SIG-M5 treated with dmso at 0.1 percent for 504 hours (cell line): ENCODE results near the gene FCN3.

Experiments used
- DNase-seq: peaks from one replicate; lab custom pipeline; 2025; ENCODE audit not compliant: unreplicated experiment; lab: John Stamatoyannopoulos, UW

Gene FCN3

DNA sequence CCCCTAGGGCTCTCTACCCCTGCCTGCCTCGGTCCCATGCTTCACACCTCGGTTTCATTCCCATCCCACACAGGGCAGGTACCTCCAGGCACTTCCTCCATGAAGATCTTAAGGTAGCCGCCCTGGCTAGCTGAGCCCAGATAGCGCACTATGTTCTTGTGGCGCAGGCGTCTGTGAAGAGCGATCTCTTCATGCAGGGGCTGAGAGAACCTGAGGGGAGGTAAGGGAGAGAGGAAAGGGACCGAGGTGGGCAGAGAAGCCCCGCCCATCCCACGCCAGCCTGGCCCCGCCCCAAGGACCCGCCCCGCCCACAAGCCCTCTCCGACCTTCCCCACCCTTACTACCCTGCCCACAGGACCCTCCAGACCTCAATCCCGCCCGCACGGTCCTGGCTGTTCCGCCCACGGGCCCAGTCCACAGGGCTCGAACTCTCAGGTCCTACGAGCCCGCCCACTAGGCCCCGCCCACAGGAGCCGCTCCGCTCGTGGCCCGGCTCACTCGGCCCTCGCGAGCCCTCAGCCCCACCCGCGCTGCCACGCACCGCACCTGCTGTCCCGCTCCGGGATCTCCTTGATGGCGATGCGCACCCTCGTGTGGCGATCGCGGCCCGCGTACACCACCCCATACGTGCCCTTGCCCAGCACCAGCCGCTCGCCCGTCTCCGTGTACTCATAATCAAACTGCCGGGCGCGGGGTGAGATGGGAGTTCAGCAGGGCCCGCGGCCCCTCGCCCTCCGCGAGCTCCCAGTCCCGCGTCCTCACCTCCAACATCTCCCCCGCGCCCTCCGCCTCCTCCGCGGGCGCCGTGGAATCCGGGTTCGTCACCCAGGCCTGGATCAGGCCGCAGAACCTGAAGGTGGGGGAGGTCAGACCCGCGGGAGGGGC is 14.2 kb downstream of the FCN3 start:
- DNase-seq = no peak

DNA sequence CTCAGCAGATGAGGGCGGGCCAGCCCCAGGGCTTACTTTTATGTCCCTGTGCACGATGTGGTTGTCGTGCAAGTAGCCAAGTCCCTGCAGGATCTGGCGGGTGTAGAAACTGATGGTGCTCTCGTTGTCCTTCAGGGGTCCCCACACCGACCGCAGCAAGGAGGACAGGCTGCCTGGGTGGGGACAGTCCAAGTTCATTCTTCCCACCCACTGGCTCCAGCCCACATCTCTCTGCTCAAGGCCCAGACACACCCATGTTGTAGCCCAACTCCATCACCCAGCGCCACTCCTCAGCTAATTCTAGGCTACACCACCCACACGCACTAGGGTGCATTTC is 14.8 kb downstream of the FCN3 start:
- no peak for DNase-seq

DNA sequence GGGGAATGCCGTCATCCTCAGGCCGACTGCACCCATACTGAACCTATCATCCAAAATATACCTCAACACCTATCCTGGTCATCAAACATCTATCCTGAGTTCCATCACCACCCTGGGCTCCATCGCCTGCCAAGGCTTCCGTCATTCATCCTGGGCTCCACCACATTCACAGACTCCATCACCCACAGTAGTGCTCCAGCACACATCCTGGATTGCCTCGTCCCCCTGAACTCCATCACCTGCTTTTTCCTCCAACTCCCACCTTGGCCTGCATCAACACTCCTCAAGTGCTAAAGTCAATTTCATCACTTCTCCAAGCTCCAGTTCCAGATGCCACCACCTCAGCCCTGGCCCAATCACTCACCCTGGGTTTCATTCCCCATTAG is 15.7 kb downstream of the FCN3 start:
- DNase-seq = no peak

DNA sequence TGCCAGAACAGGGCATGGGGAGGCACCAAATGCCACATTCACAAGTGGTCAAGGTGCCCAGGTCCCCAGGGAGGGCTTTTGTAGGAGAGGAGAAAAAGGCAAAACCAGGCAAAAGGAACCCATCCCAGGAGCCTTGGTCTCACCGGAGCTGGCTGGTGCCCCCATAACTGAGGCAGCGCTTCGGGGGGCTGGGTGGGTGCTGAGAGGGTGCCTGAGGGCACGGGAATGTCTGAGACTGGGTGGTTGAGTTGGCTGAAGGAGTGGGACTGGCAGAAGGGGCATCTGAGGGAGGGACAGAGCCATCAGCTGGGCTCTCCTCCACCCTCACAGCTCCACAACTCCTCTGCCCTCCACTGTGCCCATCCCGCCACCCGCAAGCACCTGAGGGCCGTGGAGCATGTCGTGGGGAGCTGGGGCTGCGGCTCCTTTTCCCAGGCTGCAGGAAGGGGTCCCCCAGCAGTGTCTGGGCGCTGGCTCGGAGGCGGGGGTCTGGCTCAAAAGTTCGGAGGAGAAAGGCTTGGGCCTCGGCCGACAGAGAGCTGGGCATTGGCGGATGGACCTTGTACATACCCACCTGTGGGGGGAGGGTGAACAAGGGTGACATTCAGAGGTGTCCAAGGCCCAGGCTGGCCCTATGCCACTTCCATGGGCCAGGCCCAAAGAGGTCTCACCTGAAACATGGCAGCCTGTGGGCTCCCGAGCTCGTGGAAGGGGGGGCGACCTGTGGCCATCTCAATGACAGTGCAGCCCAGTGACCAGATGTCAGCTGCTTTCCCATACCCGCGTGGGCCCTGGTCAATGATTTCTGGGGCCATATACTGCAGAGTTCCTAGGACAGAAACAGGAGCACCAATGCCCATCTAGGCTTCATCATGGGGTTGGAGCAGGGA is 16.3 kb downstream of the FCN3 start:
- no peak for DNase-seq

DNA sequence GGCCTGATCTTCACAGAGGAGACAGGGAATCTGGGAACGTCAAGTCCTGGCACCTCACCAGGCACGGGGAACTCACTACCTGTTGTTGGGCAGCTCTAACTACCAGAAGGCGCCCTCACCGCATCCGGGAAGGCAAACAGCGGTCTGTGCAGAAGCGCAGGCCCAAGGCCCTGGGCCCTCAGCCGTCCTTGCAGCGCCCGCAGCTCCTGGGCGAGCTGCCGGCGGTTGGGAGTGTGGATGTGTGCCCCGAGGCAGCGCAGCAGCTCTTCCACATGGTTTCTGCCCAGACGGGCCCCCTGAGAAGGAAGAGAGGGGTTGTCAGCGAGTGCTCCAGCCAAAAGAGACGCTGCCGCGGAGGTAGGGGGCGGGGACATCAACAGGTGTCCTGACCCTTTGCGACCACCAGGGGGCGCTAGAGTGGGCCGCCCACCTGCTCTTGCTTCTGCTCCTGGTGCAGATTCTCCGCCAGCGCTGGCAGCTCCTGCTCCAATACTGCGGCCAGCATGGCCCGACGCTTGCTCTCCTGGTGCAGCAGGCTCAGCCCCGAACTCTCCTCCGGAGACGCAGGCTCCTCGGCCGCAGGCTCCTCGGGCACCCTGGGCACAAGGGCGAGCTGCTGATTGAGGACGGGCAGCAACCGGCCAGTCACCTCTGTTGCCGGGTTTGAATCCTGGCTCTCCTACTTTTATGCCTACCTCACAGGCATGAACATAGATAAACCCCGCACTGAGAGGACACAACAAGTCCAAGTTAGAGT is 17.2 kb downstream of the FCN3 start:
- DNase-seq = peak; percentile 18

DNA sequence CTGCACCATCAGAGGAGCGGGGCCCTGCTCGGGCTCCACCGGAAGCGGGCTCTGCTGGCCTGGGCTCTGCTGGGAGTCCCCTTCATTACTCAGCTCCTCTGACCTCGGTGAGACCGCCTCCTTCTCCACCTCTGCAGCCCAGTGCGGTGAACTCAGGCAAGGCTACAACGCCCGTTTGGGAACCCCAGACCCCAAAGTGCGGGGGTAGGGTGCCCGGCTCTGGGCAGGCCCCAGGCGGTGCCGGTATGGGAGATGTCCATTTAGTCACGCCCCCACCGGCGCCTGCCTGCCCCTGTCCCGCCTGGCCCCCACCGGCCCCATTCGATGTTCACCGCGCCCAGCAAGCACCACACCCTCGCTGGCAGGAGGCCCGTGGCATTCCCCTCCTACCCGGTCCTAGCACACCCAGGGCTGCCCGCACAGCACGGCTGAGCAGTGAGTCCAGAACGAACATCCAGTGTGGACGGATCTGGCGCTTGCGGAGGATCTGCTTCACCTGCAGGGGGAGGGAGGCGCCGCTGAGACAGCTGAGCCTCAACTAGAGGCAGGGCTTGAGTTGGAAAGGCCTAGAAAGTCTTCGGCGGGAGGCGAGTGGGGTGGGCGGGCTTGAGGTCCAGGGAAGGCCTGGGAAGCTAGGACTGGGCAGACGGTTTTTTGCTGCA is 17.9 kb downstream of the FCN3 start:
- DNase-seq = no peak

DNA sequence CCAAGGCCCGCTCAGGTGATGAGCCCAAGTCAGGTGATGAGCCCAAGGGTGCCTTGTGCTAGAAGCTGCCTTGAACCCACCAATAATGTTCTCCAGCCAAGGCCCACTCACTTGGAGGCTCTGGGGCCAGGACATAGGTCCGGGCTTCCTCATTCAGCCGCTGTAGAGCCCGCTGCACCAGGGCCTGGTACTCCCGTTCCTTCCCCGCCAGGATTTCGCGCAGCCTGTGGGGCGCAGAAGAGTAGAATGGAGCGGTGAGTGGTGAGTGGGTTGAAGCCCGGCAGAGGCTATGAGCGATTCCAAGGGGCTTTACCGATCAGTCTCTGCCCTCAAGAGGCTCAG is 18.4 kb downstream of the FCN3 start:
- DNase-seq = no peak

DNA sequence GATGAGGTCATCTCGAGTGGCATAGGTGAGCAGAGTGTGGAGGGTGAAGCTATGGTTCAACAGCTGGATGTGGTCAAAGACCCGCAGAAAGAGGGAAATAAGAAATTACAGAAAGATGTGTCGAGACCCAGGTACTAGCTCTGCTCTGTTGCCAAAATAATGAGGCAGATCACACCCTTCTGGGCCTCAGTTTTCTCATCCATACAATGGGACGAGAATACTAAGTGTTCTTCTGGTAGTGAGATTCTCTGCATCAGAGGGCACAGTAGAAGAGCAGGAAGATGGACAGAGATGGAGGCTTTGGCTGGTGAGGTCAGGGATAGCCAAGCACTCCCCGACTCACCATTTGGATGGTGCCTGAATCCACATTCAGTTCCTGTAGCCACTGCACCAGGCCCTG is 18.9 kb downstream of the FCN3 start:
- DNase-seq = no peak

DNA sequence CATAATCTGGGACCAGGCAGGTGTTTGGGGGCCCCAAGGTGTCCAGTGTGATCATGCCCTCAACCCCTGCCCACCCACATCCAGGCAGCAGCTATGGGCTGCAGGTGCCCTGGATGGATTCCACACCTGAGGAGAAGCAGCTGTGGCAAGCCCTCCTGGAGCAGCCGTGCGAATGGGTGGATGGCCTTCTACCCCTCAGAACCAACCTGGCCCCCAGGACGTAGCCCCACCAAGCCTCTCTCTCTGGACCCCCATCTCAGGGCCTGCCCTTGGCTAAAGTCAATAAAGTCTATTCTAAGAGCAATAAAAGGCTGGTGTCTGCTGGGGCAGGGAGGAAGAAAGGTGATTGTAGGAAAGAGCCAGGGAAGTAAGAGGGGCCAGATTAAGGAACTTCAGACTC is 21.0 kb downstream of the FCN3 start:
- no peak for DNase-seq

DNA sequence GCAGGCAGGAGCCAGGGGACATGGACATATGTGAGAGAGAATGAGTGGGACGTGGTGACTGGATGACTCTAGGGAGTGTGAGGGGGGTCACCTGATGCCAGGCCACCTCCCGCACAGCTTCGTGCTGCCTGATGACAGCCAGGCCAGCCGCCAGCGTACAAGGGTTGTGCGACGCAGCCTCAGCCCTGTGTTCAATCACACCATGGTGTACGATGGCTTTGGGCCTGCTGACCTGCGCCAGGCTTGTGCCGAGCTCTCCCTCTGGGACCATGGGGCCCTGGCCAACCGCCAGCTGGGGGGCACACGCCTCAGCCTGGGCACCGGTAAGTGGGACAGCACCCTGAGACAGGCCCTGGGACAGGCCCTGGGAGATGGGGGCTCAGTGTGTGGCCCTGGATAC is 21.5 kb downstream of the FCN3 start:
- no peak for DNase-seq

DNA sequence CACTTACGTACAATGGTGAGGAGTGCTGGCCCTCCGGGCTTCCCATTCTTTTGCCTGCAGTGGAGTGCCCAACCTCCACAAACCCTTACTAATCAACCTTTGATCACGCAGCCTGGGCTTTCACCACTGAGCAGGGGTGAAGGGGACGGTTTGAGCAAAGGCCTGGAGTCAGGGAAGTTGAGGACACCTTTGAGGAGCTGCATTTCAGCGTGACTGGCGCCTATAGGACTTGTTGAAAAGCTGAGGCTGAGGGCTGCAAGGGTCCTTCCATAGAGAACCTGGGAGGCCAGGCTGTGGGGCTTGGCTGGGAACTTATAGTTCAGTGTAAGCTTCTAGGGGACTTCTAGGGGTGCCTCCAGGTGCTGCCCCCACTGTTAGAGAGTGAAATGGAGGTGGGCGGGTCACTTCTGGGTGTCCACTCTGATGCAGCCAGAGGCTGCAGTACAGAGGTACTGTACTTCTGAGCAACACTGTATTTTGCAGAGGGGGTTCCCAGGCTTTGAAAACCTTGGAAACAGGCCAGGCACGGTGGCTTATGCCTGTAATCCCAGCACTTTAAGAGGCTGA is 23.0 kb downstream of the FCN3 start:
- no peak for DNase-seq

DNA sequence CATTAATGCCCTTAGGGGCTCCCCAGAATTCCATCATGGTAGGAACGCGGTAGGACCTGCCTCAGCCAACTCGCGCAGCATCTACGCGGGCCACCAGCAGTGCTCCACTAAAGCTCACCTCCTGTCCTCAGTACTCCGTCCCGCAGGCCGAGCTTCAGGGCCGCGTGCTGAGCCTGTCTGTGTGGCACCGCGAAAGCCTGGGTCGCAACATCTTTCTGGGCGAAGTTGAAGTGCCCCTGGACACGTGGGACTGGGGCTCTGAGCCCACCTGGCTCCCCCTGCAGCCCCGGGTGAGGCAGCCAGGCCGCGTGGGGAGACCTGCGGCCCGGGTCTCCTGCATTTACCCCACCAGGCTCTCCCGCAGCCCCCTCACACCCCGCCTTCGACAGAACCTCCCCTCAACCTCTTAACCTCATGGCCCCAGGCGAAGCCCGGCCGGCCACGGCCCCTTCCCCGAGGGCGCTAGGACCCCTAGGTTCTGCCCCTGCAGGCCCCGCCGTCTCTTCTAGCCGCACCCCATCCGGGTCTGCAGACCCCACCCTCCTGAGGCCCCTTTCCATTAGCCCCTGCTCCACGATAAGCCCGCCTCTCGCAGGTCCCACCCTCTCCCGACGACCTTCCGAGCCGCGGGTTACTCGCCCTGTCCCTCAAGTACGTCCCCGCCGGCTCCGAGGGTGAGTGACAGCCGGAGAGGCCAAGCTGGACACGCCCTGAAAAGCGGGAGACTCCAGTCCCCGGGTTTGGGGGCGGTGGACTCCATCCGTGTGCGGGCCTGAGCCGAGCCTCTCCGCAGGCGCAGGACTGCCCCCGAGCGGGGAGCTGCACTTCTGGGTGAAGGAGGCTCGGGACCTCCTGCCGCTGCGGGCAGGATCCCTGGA is 23.7 kb downstream of the FCN3 start:
- DNase-seq = no peak

DNA sequence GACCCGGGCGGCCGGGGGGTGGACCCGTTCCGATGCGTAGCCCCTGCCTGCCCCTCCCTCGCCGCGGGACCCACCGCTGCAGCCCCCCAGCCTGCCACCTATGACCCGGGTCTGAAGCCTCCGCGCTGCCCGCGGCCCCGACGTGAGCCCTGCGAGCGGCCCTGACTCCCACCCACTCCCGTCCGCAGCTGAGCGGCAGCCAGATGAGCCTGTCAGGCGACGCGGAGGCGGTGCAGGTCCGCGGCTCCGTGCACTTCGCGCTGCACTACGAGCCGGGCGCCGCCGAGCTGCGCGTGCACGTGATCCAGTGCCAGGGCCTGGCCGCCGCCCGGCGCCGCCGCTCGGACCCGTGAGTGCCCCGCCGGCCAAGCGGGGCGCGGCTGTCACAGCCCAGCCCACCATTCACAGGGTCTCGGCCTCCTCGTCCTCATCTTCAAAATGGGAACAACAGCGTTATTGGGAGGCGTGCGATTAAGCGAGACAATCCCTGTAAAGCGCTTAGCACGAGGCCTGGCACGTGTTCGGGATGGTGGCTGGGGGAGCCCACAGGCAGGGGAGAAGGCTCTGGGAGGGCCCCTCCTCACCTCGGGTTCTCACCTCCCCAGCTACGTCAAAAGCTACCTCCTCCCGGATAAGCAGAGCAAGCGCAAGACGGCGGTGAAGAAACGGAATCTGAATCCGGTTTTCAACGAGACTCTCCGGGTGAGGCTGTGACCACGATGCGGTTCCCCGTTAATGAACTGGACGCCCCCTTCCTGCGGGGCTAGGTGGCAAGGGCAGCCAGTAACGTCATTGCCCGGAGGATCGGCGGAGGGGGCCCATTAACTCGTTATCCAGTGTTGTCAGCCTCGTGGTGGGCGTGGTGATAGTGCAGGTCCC is 24.6 kb downstream of the FCN3 start:
- DNase-seq = no peak

DNA sequence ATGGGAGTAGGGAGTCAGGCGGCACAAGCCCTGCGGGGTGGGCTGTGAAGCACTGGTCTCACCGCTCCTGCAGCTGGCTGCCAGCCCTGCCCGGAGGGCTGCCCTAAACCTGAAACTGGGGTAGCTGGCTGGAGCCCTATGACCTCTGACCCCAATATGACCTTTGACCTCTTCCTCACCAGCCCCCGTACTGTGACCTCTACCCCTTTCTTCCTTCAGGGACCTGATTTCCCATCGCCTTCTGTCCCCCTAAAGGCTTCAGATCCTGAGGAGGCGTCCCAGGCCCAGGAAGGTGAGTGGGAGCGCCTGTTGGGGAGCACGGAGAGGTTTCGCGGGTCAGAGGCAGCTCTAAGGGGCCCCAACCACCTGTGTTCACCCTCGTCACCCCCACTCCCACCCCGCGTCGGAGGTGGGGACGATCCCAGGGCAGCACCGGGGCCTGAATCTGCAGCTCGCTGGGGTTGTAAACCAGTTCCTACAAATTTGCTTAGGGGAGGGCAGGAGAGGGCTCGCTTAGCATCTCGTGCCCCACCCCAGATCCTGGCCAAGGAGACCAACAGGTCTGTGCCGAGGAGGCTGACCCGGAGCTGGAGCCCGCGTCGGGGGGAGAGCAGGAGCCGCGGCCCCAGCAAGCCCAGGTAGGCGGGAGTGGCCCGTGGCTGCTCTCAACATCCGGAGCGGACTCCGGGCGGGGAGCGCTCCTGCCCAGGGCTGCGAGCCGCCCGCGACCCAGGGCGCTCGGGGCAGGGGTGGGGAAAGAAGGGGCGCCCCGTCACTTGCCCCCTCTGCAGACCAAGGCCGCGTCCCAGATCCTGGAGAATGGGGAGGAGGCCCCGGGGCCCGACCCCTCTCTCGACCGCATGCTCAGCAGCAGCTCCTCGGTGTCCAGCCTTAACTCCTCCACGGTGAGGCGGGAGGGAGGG is 25.5 kb downstream of the FCN3 start:
- DNase-seq = peak; percentile 8

DNA sequence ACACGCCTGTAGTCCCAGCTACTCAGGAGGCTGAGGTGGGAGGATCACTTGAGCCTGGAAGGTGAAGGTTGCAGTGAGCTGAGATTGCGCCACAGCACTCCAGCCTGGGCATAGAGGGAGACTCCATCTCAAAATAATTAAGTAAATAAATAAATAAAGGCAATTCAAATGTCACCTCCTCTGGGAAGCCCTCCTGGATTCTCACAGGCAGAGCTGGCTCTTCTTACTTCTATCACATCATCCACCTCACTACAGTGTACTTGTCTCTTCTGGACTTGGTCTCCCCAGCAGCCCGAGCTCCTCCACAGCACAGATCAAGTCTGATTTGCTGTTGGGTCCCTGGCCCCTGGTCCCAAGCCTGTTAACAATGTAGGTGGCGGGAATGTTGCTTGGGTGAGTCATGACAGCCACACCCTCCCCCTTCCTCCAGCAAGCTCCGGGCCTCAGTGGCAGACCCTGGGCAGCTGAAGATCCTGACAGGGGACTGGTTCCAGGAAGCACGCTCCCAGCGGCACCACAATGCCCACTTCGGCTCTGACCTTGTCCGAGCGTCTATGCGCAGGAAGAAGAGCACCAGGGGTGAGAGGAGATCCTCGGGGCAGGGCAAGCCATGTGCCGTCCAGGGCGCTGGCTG is 27.5 kb downstream of the FCN3 start:
- no peak for DNase-seq

DNA sequence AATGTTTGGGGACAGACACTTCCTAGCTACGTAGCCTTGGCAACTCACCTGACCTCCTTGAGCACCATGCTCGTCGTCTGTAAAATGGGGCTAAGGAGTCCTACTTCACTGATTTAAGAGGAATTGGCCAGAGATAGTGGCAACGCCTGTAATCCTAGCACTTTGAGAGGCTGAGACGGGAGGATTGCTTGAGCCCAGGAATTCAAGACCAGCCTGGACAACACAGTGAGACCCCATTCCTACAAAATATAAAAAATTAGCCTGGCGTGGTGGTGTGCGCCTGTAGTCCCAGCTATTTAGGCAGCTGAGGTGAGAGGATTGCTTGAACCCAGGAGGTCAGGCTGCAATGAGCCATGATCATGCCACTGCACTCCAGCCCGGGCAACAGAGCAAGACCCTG is 28.3 kb downstream of the FCN3 start:
- DNase-seq = no peak

DNA sequence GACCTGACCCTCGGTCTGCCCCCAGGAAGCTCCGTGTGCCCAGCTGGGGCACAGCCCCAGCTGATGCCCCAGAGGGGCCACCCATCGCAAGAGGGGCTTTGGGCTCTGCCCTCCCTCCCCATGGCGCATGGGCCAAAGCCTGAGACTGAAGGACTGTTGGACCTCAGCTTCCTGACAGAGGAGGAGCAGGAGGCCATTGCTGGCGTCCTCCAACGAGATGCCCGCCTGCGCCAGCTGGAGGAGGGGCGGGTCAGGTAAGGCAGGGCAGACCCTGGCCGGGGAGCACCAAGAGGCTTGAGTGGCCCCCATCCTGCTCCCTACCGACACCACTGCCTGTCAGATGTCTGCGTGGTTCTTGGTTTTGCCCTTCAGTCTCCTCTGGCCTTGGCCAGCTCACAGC is 29.4 kb downstream of the FCN3 start:
- DNase-seq = no peak
